Ovary (tissue), 9 donors: ENCODE measurements around the gene CD24. TPM values are rescaled to one million over a fixed set of nuclear protein-coding genes. Genes with fewer than 3 reads are reported as not detected.

Source experiments
- DNase-seq, 5 donors: peaks; one replicate each; pipeline ENCODE4 v3.0.0-alpha.2; 2019 to 2020
- H3K27ac ChIP-seq, 2 donors: fragments of 200-600 bp; one replicate each; pipeline versions ENCODE4 v1.5.1 to v1.8.0; 2019 to 2022
- H3K27me3 ChIP-seq: fragments of 200-600 bp; one replicate; pipeline ENCODE4 v1.8.0; 2022
- H3K36me3 ChIP-seq: fragments of 200-600 bp; sonication (generic); one replicate; pipeline ENCODE4 v1.5.1; 2019
- H3K4me1 ChIP-seq: one replicate; pipeline ENCODE4 v1.8.1; 2013; ENCODE audit warnings: mild to moderate bottlenecking, moderate library complexity; ENCODE audit not compliant: insufficient read depth
- H3K4me3 ChIP-seq: fragments of 200-600 bp; sonication (generic); one replicate; pipeline ENCODE4 v1.5.1; 2017
- H3K9me3 ChIP-seq, 2 donors: fragments of 200-600 bp in 1 of 2; sonication (generic) in 1 of 2; one replicate each; pipeline versions ENCODE4 v1.5.1 to v1.8.1; 2013 to 2019; ENCODE audit warnings: mild to moderate bottlenecking in 1 of 2, moderate library complexity in 1 of 2
- EP300 ChIP-seq: sonication (generic); formaldehyde crosslinking; IDR thresholded peaks from one replicate; pipeline ENCODE4 v1.6.1; 2017; ENCODE audit warnings: antibody characterized with exemption
- POLR2A ChIP-seq: fragments of 450-650 bp; IDR thresholded peaks from one replicate; pipeline ENCODE4 v1.6.1; 2017; ENCODE audit warnings: antibody characterized with exemption, mild to moderate bottlenecking, moderate library complexity
- WGBS, 3 donors: extraction: QIAGEN DNeasy Blood & Tissue Kit in 1 of 3; methylation state at CpG; one replicate each; pipeline versions ENCODE4 v1.1.5 to v1.1.7; 2013 to 2017; 5-methylcytosine and 5-hydroxymethylcytosine counted together
- intact Hi-C, 4 donors: fragments of 100-400 bp; cut with DNase I; formaldehyde crosslinking; loops; one replicate each; pipeline versions ENCODE4 v1.11.0 to v1.15.1; 2022 to 2023
- polyA plus RNA-seq, 2 donors: library from polyadenylated mRNA; stranded (reverse); fragments of 200-250 nt in 1 of 2; fragments of 350-450 nt in 1 of 2; fragmentation: Illumina TruSeq in 1 of 2; extraction: RNeasy Lipid Tissue Mini Kit (QIAGEN cat#74804) in 1 of 2; gene quantifications; one replicate each; pipeline ENCODE4 v1.2.3, GENCODE V29; 2013 to 2014
- total RNA-seq, 7 donors: library from RNA; depleted of rRNA in 2 of 7; stranded (reverse); fragments of >200 nt in 2 of 7; fragmentation: NEBNext Ultra II Directional in 3 of 7; extraction: Animal tissue kit (Norgen Biotek cat#: 25700) in 3 of 7; gene quantifications; one replicate each; pipeline versions ENCODE4 v1.1.0 to v1.2.4, GENCODE V29; 2016 to 2023
- TF ChIP-seq, protein P1 (sequence below), 3 donors: fragments of 450-650 bp in 2 of 3; fragments of 200-600 bp in 1 of 3; IDR thresholded peaks; one replicate each; pipeline versions ENCODE4 v1.5.1 to v1.8.0; 2016 to 2022; ENCODE audit warnings: antibody characterized with exemption in 3 of 3, mild to moderate bottlenecking in 1 of 3
- donor health status: DM: no; HTN: no; CAD: no; lungs with moderate emphysema.
- donor health status: DM: no; HTN: no; CAD: no.
- donor health status: Bipolar disorder and iron deficiency.
- donor health status: DM: yes; HTN: yes; CAD: no.
- donor health status: DM: no; HTN: no; CAD: no.
- donor health status: DM: yes; HTN: yes; CAD: no.

The CD24 gene
- total and polyA plus RNA-seq, 9 donors, result 0.20 to 139 (median 8.0) TPM

DNA sequence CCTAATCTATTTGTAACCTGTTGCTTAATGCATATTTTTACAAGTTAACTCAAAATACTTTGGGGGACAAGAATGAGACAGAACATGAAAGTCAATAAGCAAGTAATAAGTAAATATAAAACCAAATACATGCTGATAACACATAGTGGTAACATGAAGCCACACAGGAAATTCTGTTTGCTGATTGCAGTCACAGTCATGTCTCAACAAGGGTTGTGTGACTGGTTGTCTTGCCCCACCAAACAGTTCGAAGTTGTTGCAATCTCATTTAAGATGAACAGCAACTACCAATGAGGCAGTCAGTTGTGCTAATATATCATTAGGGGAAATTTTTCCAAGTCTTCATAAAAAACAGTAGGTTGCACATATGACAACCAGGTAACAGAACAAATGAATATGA, 14.5 kb downstream of the CD24 start:
- intact Hi-C loops, result no loop called here
- Histone ChIP-seq H3K9me3 (no peaks in the 10 kb centered on the region), H3K36me3 (no peaks in the 10 kb centered on the region), H3K4me3 (no peak overlapping the region), H3K27ac (no peak overlapping the region), H3K4me1 (no peaks in the 10 kb centered on the region), H3K27me3 (no peaks in the 10 kb centered on the region)
- WGBS, 3 donors, result 71 to 85% (median 83%) methylated on average over 1 of the region's 1 CpG
- TF ChIP-seq, protein P1, sequence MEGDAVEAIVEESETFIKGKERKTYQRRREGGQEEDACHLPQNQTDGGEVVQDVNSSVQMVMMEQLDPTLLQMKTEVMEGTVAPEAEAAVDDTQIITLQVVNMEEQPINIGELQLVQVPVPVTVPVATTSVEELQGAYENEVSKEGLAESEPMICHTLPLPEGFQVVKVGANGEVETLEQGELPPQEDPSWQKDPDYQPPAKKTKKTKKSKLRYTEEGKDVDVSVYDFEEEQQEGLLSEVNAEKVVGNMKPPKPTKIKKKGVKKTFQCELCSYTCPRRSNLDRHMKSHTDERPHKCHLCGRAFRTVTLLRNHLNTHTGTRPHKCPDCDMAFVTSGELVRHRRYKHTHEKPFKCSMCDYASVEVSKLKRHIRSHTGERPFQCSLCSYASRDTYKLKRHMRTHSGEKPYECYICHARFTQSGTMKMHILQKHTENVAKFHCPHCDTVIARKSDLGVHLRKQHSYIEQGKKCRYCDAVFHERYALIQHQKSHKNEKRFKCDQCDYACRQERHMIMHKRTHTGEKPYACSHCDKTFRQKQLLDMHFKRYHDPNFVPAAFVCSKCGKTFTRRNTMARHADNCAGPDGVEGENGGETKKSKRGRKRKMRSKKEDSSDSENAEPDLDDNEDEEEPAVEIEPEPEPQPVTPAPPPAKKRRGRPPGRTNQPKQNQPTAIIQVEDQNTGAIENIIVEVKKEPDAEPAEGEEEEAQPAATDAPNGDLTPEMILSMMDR (IDR thresholded peaks at IDR 0.05), result no peak
- TF ChIP-seq POLR2A (no peak), EP300 (no peak)
- no peak for DNase-seq

DNA sequence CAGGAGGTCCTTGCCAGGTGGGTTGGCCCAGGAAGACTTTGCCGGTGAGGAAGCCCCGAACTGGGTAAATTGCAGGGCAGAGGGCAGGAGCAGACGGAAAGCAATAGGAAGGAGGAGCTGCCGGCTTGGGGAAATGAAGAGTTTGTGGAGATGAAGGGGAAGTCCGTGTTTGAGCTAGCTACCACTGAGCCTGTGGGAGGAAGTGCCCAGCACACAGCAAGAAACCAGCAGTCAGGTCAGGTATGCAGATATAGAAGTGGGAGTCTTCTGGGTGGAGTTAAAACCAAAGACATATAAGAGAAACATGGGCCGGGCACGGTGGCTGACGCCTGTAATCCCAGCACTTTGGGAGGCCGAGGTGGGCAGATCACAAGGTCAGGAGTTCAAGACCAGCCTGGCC, 34.7 kb downstream of the CD24 start:
- TF ChIP-seq POLR2A, result no peak
- no peak for TF ChIP-seq EP300
- TF ChIP-seq, protein P1 (IDR thresholded peaks at IDR 0.05), result no peak
- no peaks in the 10 kb centered on the region for H3K9me3 ChIP-seq

DNA sequence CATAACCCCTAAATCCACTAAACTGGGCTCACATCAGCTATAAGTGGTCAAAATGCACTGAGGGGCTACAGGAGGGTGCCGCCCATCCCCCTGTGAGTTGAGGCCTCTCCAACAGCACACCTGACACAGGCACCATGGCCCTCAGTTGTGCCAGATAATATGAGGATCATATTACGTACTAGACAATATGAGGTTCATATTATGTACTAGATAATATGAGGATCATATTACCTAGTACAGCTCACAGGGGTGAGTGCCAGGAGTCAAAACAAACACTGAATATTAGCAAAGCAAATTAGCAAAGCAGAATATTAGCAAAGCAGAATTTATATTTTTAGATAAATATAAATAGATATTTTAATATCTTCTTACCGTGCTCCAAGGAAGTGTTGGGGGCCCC, 35.3 kb downstream of the CD24 start:
- no peak for TF ChIP-seq POLR2A
- TF ChIP-seq EP300, result no peak
- TF ChIP-seq, protein P1 (IDR thresholded peaks at IDR 0.05), result no peak
- Histone ChIP-seq H3K27me3 (no peaks in the 10 kb centered on the region), H3K9me3 (no peaks in the 10 kb centered on the region), H3K4me1 (no peaks in the 10 kb centered on the region), H3K36me3 (no peaks in the 10 kb centered on the region), H3K4me3 (no peak overlapping the region), H3K27ac (no peak overlapping the region)
- DNase-seq, result no peak
- WGBS, 3 donors, result 51 to 80% (median 71%) methylated on average over 3 of the region's 3 CpGs
- intact Hi-C loops, result no loop called here

More for the DNA sequence above, 34.7 kb downstream of the CD24 start:
- intact Hi-C loops, result no loop called here
- no peaks in the 10 kb centered on the region for H3K4me1 ChIP-seq
- no peaks in the 10 kb centered on the region for H3K36me3 ChIP-seq
- H3K4me3 ChIP-seq, result no peak overlapping the region
- no peaks in the 10 kb centered on the region for H3K27me3 ChIP-seq
- no peak for DNase-seq
- H3K27ac ChIP-seq, result no peak overlapping the region
- WGBS, 3 donors, result 54 to 69% (median 63%) methylated on average over 9 of the region's 9 CpGs

DNA sequence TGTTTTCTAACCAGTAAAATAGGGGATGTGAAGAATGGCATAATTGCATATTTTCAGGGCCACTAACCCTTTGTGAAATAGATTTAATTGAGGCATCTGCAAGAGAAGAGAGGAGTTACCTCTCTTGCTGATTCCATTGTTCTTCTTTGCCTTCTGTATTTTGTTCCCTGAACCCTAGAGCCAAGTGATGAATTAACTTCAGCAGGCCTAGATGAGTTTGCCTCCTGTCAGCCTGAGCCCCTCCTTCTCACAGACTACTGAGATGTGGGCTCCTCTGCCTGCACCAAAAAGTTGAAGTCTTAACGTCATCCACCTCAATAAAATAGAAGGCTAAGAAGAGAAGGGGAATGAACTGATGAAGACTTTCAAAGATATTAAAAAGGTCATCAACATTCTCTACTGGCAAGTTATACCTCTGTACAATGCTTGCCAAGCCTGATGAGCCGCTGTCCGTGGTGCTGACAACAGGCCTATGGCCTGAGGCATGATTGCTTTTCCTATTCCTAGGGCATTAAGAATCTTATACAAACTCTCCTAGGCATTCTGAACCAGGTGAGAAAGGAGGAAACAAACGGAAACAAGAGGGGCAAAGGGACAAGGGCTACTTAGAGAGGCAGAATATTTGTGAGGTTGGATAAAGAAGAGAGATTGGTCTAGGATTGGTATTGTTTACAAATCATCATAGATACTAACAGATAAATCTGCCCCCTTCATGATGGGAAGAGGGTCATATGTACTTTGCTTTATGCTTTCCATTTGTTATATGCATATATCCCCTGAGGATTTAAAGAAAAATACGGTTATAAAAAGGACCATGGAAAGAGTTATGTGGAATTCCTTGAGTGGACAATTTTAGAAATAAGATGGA, 46.8 kb downstream of the CD24 start:
- Histone ChIP-seq H3K27ac (no peak overlapping the region), H3K36me3 (no peaks in the 10 kb centered on the region), H3K4me1 (no peaks in the 10 kb centered on the region), H3K9me3 (no peaks in the 10 kb centered on the region), H3K4me3 (no peak overlapping the region), H3K27me3 (no peaks in the 10 kb centered on the region)
- 14 to 27% (median 16%) methylated on average over 5 of the region's 5 CpGs for WGBS, 3 donors
- DNase-seq, result no peak
- intact Hi-C loops, result no loop called here
- TF ChIP-seq EP300, result no peak
- TF ChIP-seq, protein P1 (IDR thresholded peaks at IDR 0.05), result no peak
